ENCODE measurements around the gene FOXD2.

Gene FOXD2

GRCh38 chr1:47442202-47442601 lies 4.4 kb downstream of the FOXD2 start:
- in situ Hi-C loops (cut with MboI; ENCODE audit: low pct_unique_long_range_greater_than_20kb, low sequenced_read_pairs, unreplicated experiment) = loop anchor here (10.0 kb wide), 1 partner anchor 273 kb away; no protein-coding TSS in a partner anchor
- no peak for TF ChIP-seq CTCF (IDR thresholded peaks at IDR 0.05; ENCODE audit: extremely low read depth, insufficient read depth, missing control alignments)
- DNase-seq (ENCODE audit: low spot score) = no peak

- DNase-seq (ENCODE audit: low spot score) = no peak
- in situ Hi-C loops (cut with MboI; ENCODE audit: low pct_unique_long_range_greater_than_20kb, low sequenced_read_pairs, unreplicated experiment) = loop anchor here (10.0 kb wide), 1 partner anchor 272 kb away; no protein-coding TSS in a partner anchor
- TF ChIP-seq CTCF (IDR thresholded peaks at IDR 0.05; ENCODE audit: extremely low read depth, insufficient read depth, missing control alignments) = no peak
These were observed 5.1 kb downstream of the FOXD2 start for GRCh38 chr1:47442842-47443529.

GRCh38 chr1:47443530-47444296 lies 5.9 kb downstream of the FOXD2 start:
- in situ Hi-C loops (cut with MboI; ENCODE audit: low pct_unique_long_range_greater_than_20kb, low sequenced_read_pairs, unreplicated experiment) = loop anchor here (10.0 kb wide), 1 partner anchor 271 kb away; no protein-coding TSS in a partner anchor
- no peak for DNase-seq (ENCODE audit: low spot score)

GRCh38 chr1:47444297-47444561 lies 6.4 kb downstream of the FOXD2 start:
- in situ Hi-C loops (cut with MboI; ENCODE audit: low pct_unique_long_range_greater_than_20kb, low sequenced_read_pairs, unreplicated experiment) = loop anchor here (10.0 kb wide), 1 partner anchor 271 kb away; no protein-coding TSS in a partner anchor
- no peak for DNase-seq (ENCODE audit: low spot score)
- no peak for TF ChIP-seq CTCF (IDR thresholded peaks at IDR 0.05; ENCODE audit: extremely low read depth, insufficient read depth, missing control alignments)

More at GRCh38 chr1:47443530-47444296, 5.9 kb downstream of the FOXD2 start:
- TF ChIP-seq CTCF (IDR thresholded peaks at IDR 0.05; ENCODE audit: extremely low read depth, insufficient read depth, missing control alignments) = no peak

- no peak for DNase-seq (ENCODE audit: low spot score)
- TF ChIP-seq CTCF (IDR thresholded peaks at IDR 0.05; ENCODE audit: extremely low read depth, insufficient read depth, missing control alignments) = no peak
- in situ Hi-C loops (cut with MboI; ENCODE audit: low pct_unique_long_range_greater_than_20kb, low sequenced_read_pairs, unreplicated experiment) = loop anchor here (10.0 kb wide), 1 partner anchor 270 kb away; no protein-coding TSS in a partner anchor
These were observed 7.0 kb downstream of the FOXD2 start for GRCh38 chr1:47444562-47445465.

All from GM13977 (cell line).